IMR-90 (cell line): ENCODE measurements around the gene GSTP1. TPM values are rescaled to one million over a fixed set of nuclear protein-coding genes. Genes with fewer than 3 reads are reported as not detected.
A peak's percentile ranks its signal among the peaks of the same experiment; 100 is the strongest.

ENCODE experiments used
- ATAC-seq: fragments of 200-7000 bp; cut with Tn5 transposase; 2 replicates; pipeline ENCODE4 v1.9.1; 2020; ENCODE audit warnings: low read depth, mild to moderate bottlenecking, moderate library complexity
- BruUV-seq: library from RNA; stranded (reverse); fragments of 400-500 nt; replicated peaks from 2 replicates; lab custom pipeline; 2021; lab: Mats Ljungman, UMichigan
- CTCF ChIA-PET: fragments of 300-600 bp; formaldehyde crosslinking; extraction: SDS; loops from one replicate; lab custom pipeline; 2021; ENCODE audit warnings: antibody characterized with exemption; lab: Yijun Ruan, JAX
- POLR2A ChIA-PET: fragments of 300-600 bp; sonication (Branson Sonifier 250); formaldehyde crosslinking; loops from one replicate; lab custom pipeline; 2022; ENCODE audit warnings: antibody characterized with exemption; ENCODE audit not compliant: unreplicated experiment; lab: Charles Lee
- DNase-seq: peaks from one replicate; pipeline ENCODE4 v3.0.0; 2013
- H2AFZ ChIP-seq: replicated peaks from 2 replicates; pipeline ENCODE3; 2013; ENCODE audit warnings: low read length, mild to moderate bottlenecking; ENCODE audit not compliant: poor library complexity
- H2AK5ac ChIP-seq: 2 replicates; pipeline ENCODE4 v1.6.1; 2013; ENCODE audit warnings: low read depth, low read length, inconsistent platforms
- H2AK9ac ChIP-seq: replicated peaks from 2 replicates; pipeline ENCODE3; 2013; ENCODE audit warnings: mild to moderate bottlenecking, low read depth, low read length, moderate library complexity; ENCODE audit not compliant: poor library complexity
- H2BK120ac ChIP-seq: 2 replicates; pipeline ENCODE4 v1.6.1; 2013; ENCODE audit warnings: low read depth, low read length, inconsistent platforms
- H2BK15ac ChIP-seq: 3 replicates; pipeline ENCODE4 v1.6.1; 2013; ENCODE audit warnings: low read depth, low read length, inconsistent platforms
- H2BK20ac ChIP-seq: 2 replicates; pipeline ENCODE4 v1.6.1; 2013; ENCODE audit warnings: low read depth, mild to moderate bottlenecking, inconsistent platforms, low read length, moderate library complexity
- H2BK5ac ChIP-seq: 2 replicates; pipeline ENCODE4 v1.6.1; 2013; ENCODE audit warnings: mild to moderate bottlenecking, low read depth, low read length, inconsistent platforms; ENCODE audit not compliant: poor library complexity, severe bottlenecking
- H3K14ac ChIP-seq: replicated peaks from 2 replicates; pipeline ENCODE4 v1.6.1; 2013; ENCODE audit warnings: low read depth, low read length, inconsistent platforms
- H3K18ac ChIP-seq: 2 replicates; pipeline ENCODE4 v1.6.1; 2013; ENCODE audit warnings: low read depth, low read length, control low read depth
- H3K23ac ChIP-seq: 2 replicates; pipeline ENCODE4 v1.6.1; 2013; ENCODE audit warnings: low read depth, low read length, inconsistent platforms
- H3K27ac ChIP-seq: 2 replicates; pipeline ENCODE4 v1.5.1; 2013; ENCODE audit warnings: mild to moderate bottlenecking, control low read depth, low read length; ENCODE audit not compliant: insufficient read depth
- H3K27me3 ChIP-seq: 2 replicates; pipeline ENCODE4 v1.6.1; 2013; ENCODE audit warnings: low read length; ENCODE audit not compliant: control insufficient read depth, insufficient read depth
- H3K36me3 ChIP-seq: 2 replicates; pipeline ENCODE4 v1.6.1; 2013; ENCODE audit warnings: low read length, mixed read lengths; ENCODE audit not compliant: control insufficient read depth, insufficient read depth
- H3K4ac ChIP-seq: 2 replicates; pipeline ENCODE4 v1.6.1; 2013; ENCODE audit warnings: low read depth, low read length, inconsistent platforms
- H3K4me1 ChIP-seq: 2 replicates; pipeline ENCODE4 v1.6.1; 2013; ENCODE audit warnings: low read length, mixed read lengths; ENCODE audit not compliant: control insufficient read depth, insufficient read depth
- H3K4me2 ChIP-seq: 2 replicates; pipeline ENCODE4 v1.6.1; 2013; ENCODE audit warnings: low read depth, mild to moderate bottlenecking, control low read depth, low read length, moderate library complexity
- H3K4me3 ChIP-seq: 2 replicates; pipeline ENCODE4 v1.5.1; 2013; ENCODE audit warnings: low read depth, mild to moderate bottlenecking, control low read depth, low read length, moderate library complexity; ENCODE audit not compliant: insufficient read depth
- H3K56ac ChIP-seq: 2 replicates; pipeline ENCODE4 v1.6.1; 2013; ENCODE audit warnings: low read length, inconsistent platforms; ENCODE audit not compliant: insufficient read depth; ENCODE audit errors: extremely low read depth
- H3K79me1 ChIP-seq, 2 experiments: 2 replicates each; pipeline ENCODE4 v1.6.1; 2013; ENCODE audit warnings: low read length in 2 of 2, inconsistent platforms in 1 of 2, low read depth in 1 of 2
- H3K9ac ChIP-seq: 2 replicates; pipeline ENCODE4 v1.6.1; 2013; ENCODE audit warnings: low read depth, low read length, control low read depth
- H3K9me1 ChIP-seq: 2 replicates; pipeline ENCODE4 v1.6.1; 2013; ENCODE audit warnings: low read length, inconsistent platforms; ENCODE audit not compliant: insufficient read depth
- H3K9me3 ChIP-seq: 2 replicates; pipeline ENCODE4 v1.6.1; 2013; ENCODE audit warnings: low read length; ENCODE audit not compliant: control insufficient read depth, insufficient read depth
- H4K20me1 ChIP-seq: 2 replicates; pipeline ENCODE4 v1.6.1; 2013; ENCODE audit warnings: low read length, inconsistent platforms; ENCODE audit not compliant: insufficient read depth
- H4K5ac ChIP-seq: 2 replicates; pipeline ENCODE4 v1.6.1; 2013; ENCODE audit warnings: mild to moderate bottlenecking, low read depth, low read length, control low read depth
- H4K8ac ChIP-seq, 2 experiments: 2 replicates each; pipeline ENCODE4 v1.6.1; 2013; ENCODE audit warnings: low read depth in 2 of 2, low read length in 2 of 2, control low read depth in 1 of 2, inconsistent platforms in 1 of 2
- H4K91ac ChIP-seq: 2 replicates; pipeline ENCODE4 v1.6.1; 2013; ENCODE audit warnings: low read depth, low read length, inconsistent platforms; ENCODE audit not compliant: insufficient read depth
- BHLHE40 ChIP-seq: fragments of 150-350 bp; IDR thresholded peaks from 2 replicates; pipeline ENCODE4 v1.6.1; 2016; ENCODE audit warnings: mild to moderate bottlenecking, low read depth, low read length
- CEBPB ChIP-seq: IDR thresholded peaks from 2 replicates; pipeline ENCODE4 v1.6.1; 2012; ENCODE audit warnings: low read depth, low read length, improper control_type of control experiment
- MAZ ChIP-seq: IDR thresholded peaks from 2 replicates; pipeline ENCODE4 v1.6.1; 2012; ENCODE audit warnings: low read depth, mild to moderate bottlenecking, low read length, improper control_type of control experiment, moderate library complexity, borderline replicate concordance
- NFE2L2 ChIP-seq: fragments of 150-350 bp; IDR thresholded peaks from 2 replicates; pipeline ENCODE4 v1.6.1; 2016; ENCODE audit warnings: low read depth, mild to moderate bottlenecking, low read length
- RCOR1 ChIP-seq: IDR thresholded peaks from 2 replicates; pipeline ENCODE4 v1.6.1; 2012; ENCODE audit warnings: mild to moderate bottlenecking, low read length, improper control_type of control experiment; ENCODE audit not compliant: insufficient replicate concordance
- RFX5 ChIP-seq: IDR thresholded peaks from 2 replicates; pipeline ENCODE4 v1.8.0; 2012; ENCODE audit warnings: low read depth, mild to moderate bottlenecking, low read length, moderate library complexity
- WGBS, 2 experiments: methylation state at CpG; one replicate each; pipeline versions ENCODE4 v1.1.5 to v1.1.7; 2013; ENCODE audit warnings: missing lambda C conversion rate in 2 of 2; ENCODE audit not compliant: insufficient read length in 1 of 2; ENCODE audit errors: extremely low coverage in 2 of 2; 5-methylcytosine and 5-hydroxymethylcytosine counted together
- dilution Hi-C: fragments of 300-500 bp; cut with HindIII; formaldehyde crosslinking; loops from one replicate; pipeline ENCODE4 v1.14.3; 2018; ENCODE audit warnings: low sequenced_read_pairs; ENCODE audit not compliant: unreplicated experiment
- in situ Hi-C: fragments of 300-500 bp; cut with MboI; formaldehyde crosslinking; loops from 3 replicates; pipeline ENCODE4 v1.14.3; 2019; ENCODE audit warnings: low sequenced_read_pairs, inconsistent platforms, mixed read lengths
- intact Hi-C: fragments of 100-400 bp; cut with micrococcal nuclease; formaldehyde crosslinking; loops from 2 replicates; pipeline ENCODE4 v1.10.0; 2022
- polyA plus RNA-seq, 3 experiments: library from polyadenylated mRNA; depleted of rRNA; stranded (reverse); fragments of >200 nt; gene quantifications; 2 replicates each; pipeline ENCODE4 v1.2.3, GENCODE V29; 2012; ENCODE audit warnings: low replicate concordance in 1 of 3
- total RNA-seq: library from RNA; depleted of rRNA; stranded (reverse); fragments of >200 nt; gene quantifications from 2 replicates; pipeline ENCODE4 v1.2.3, GENCODE V29; 2012
- TF ChIP-seq, protein P1 (sequence below): fragments of 150-350 bp; IDR thresholded peaks from 2 replicates; pipeline ENCODE4 v1.6.1; 2017; ENCODE audit warnings: mild to moderate bottlenecking, antibody characterized with exemption, low read length, low read depth

The GSTP1 gene
- total and polyA plus RNA-seq, 2 of the 4 experiments (the other 2 are of a cell fraction) = 947 to 1,539 TPM

DNA sequence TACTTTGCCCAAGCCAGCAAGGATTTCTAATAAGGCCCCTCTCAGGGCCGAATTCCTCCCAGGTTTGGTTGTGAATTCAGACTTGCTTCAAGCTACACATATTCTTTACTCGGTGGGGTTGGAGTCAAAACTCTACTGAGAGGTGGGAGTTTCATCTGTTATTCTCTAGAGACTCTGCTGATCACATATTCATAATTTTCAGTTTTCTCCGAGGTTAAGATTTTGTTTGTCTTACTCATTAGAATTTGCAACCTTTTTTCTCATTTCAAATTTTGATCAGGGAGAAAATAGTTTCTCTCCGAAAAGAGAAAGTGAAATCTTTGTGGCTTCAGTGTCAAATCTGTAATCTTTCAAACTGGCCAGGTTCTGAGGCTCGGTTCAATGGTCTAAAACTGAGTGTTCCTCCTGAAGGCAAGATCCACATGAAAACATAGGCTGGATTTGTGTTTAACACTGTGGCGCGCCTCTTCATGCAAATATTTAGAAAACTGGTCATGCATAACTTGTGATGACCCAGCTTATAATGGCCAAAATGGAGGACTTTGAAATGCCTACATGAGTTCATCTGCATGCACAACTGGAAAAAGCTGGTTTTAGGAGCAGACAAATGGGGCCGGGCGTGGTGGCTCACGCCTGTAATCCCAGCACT, 21.5 kb upstream of the GSTP1 start:
- Histone ChIP-seq H3K27me3 (no peaks in the 10 kb centered on the region; the same call in 1 of the 2 replicates), H2AFZ (peak overlapping the region; percentile 58), H3K9ac (no peak overlapping the region), H2BK120ac (no peak overlapping the region), H2AK5ac (no peak overlapping the region), H3K9me3 (no peaks in the 10 kb centered on the region), H3K4me3 (no peak overlapping the region), H4K8ac (no peak overlapping the region), H3K4me1 (peaks cover 6% of the 10 kb centered on the region), H3K4ac (no peak overlapping the region), H2BK15ac (no peak overlapping the region), H3K27ac (no peak overlapping the region), H4K5ac (no peak overlapping the region), H4K20me1 (no peaks in the 10 kb centered on the region), H3K4me2 (no peak overlapping the region; the same call in 1 of the 2 replicates), H2BK20ac (no peak overlapping the region), H3K56ac (no peak overlapping the region), H4K91ac (no peak overlapping the region), H3K23ac (no peak overlapping the region), H3K79me1 (no peaks in the 10 kb centered on the region; a peak in 1 of 4 replicates), H3K36me3 (no peaks in the 10 kb centered on the region), H3K9me1 (peaks cover 7% of the 10 kb centered on the region; the same call in 1 of the 2 replicates), H2BK5ac (no peak overlapping the region), H3K14ac (no peak overlapping the region), H3K18ac (no peak overlapping the region), H2AK9ac (no peak overlapping the region)
- no TSS peak for BruUV-seq
- peak; percentile 30 for DNase-seq
- POLR2A ChIA-PET = no interaction called here
- TF ChIP-seq NFE2L2 (no peak), BHLHE40 (no peak), RFX5 (no peak), MAZ (no peak), CEBPB (no peak), RCOR1 (no peak)
- TF ChIP-seq, protein P1, sequence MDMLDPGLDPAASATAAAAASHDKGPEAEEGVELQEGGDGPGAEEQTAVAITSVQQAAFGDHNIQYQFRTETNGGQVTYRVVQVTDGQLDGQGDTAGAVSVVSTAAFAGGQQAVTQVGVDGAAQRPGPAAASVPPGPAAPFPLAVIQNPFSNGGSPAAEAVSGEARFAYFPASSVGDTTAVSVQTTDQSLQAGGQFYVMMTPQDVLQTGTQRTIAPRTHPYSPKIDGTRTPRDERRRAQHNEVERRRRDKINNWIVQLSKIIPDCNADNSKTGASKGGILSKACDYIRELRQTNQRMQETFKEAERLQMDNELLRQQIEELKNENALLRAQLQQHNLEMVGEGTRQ = no peak
- CTCF ChIA-PET = interaction anchor here (1.0 kb wide), 1 partner anchor 10 kb away, joined by 3 read pairs; no protein-coding TSS in a partner anchor
- dilution Hi-C loops = no loop called here
- WGBS, 2 experiments = 69% methylated on average over 3 of the region's 10 CpGs; no CpG with 5 or more reads in 1 of the 2 experiments
- ATAC-seq = peak; percentile 40
- in situ Hi-C loops = no loop called here
- intact Hi-C loops = no loop called here
